Activated CD4-positive, alpha-beta T cell treated with anti-CD3 and anti-CD28 coated beads for 36 hours (primary cell): ENCODE measurements around the gene APMAP. TPM values are rescaled to one million over a fixed set of nuclear protein-coding genes. Genes with fewer than 3 reads are reported as not detected.

Experiments
- ATAC-seq: fragments of 200-7000 bp; cut with Tn5 transposase; one replicate; pipeline ENCODE4 v1.10.0; 2021; ENCODE audit warnings: mild to moderate bottlenecking, moderate library complexity
- CTCF ChIA-PET: fragments of 350-600 bp; sonication (Branson Sonifier 250); formaldehyde crosslinking; loops from one replicate; lab custom pipeline; 2021; ENCODE audit warnings: antibody characterized with exemption; lab: Charles Lee
- POLR2A ChIA-PET: fragments of 350-600 bp; sonication (Branson Sonifier 250); formaldehyde crosslinking; loops from one replicate; lab custom pipeline; 2021; ENCODE audit warnings: antibody characterized with exemption, inconsistent platforms; lab: Charles Lee
- DNase-seq: peaks from one replicate; pipeline ENCODE4 v3.0.0-alpha.2; 2020
- H3K27ac Mint-ChIP-seq: one replicate; pipeline ENCODE4 v1.8.0; 2021; ENCODE audit warnings: mixed read lengths
- H3K27me3 Mint-ChIP-seq: one replicate; pipeline ENCODE4 v1.8.0; 2021; ENCODE audit warnings: mixed read lengths
- H3K36me3 Mint-ChIP-seq: one replicate; pipeline ENCODE4 v1.8.0; 2021; ENCODE audit warnings: low read depth, mixed read lengths
- H3K4me1 Mint-ChIP-seq: one replicate; pipeline ENCODE4 v1.8.0; 2021; ENCODE audit warnings: mixed read lengths
- H3K4me3 Mint-ChIP-seq: one replicate; pipeline ENCODE4 v1.8.0; 2021; ENCODE audit warnings: mild to moderate bottlenecking, moderate library complexity, mixed read lengths
- H3K9me3 Mint-ChIP-seq: one replicate; pipeline ENCODE4 v1.8.0; 2021; ENCODE audit warnings: low read depth, mixed read lengths
- intact Hi-C, 2 experiments: fragments of 100-400 bp; cut with DNase I in 1 of 2; cut with micrococcal nuclease in 1 of 2; formaldehyde crosslinking; loops; one replicate each; pipeline versions ENCODE4 v1.14.2 to v1.15.1; 2022 to 2024; cut with DNase I, micrococcal nuclease
- total RNA-seq, 2 experiments: library from RNA; stranded (reverse); gene quantifications; one replicate each; pipeline ENCODE4 v1.2.3, GENCODE V29; 2021

Gene APMAP
- total RNA-seq, 2 experiments from 2014 or later, result 26.8 to 34.0 TPM

GRCh38 chr20:24917797-24918578 lies 74.6 kb downstream of the APMAP start:
- Mint-ChIP-seq H3K36me3 (no peaks in the 10 kb centered on the region), H3K4me3 (no peak overlapping the region), H3K27ac (no peak overlapping the region), H3K27me3 (peaks cover 2% of the 10 kb centered on the region), H3K4me1 (peaks cover 6% of the 10 kb centered on the region), H3K9me3 (peaks cover 2% of the 10 kb centered on the region)
- intact Hi-C loops, result loop anchor here in 1 of 2 experiments (2.0 to 10.0 kb wide), 6 partner anchors 133 to 981 kb away; no protein-coding TSS in a partner anchor
- ATAC-seq, result peak; percentile 76
- peak; percentile 75 for DNase-seq
- POLR2A ChIA-PET, result no interaction called here
- CTCF ChIA-PET, result interaction anchor here (0.6 to 1.8 kb wide), 9 partner anchors 13 to 980 kb away, joined by 3 to 8 read pairs (median 3); no protein-coding TSS in a partner anchor

GRCh38 chr20:24917056-24917455 lies 75.5 kb downstream of the APMAP start:
- no peak overlapping the region for H3K4me3 Mint-ChIP-seq
- intact Hi-C loops, result loop anchor here in 1 of 2 experiments (5.0 to 10.0 kb wide), 3 partner anchors 232 to 912 kb away; no protein-coding TSS in a partner anchor
- ChIA-PET CTCF (interaction anchor here (0.7 to 1.8 kb wide), 4 partner anchors 14 to 978 kb away, joined by 3 to 8 read pairs (median 4); no protein-coding TSS in a partner anchor), POLR2A (no interaction called here)
- H3K27me3 Mint-ChIP-seq, result peaks cover 2% of the 10 kb centered on the region
- ATAC-seq (no peak), DNase-seq (no peak)
- H3K4me1 Mint-ChIP-seq, result peaks cover 6% of the 10 kb centered on the region
- no peak overlapping the region for H3K27ac Mint-ChIP-seq
- no peaks in the 10 kb centered on the region for H3K36me3 Mint-ChIP-seq
- no peaks in the 10 kb centered on the region for H3K9me3 Mint-ChIP-seq

- ATAC-seq, result no peak
- intact Hi-C loops, result loop anchor here in 1 of 2 experiments (5.0 to 10.0 kb wide), 3 partner anchors 232 to 912 kb away; no protein-coding TSS in a partner anchor
- CTCF ChIA-PET, result interaction anchor here (0.7 to 1.5 kb wide), 3 partner anchors 18 to 978 kb away, joined by 3 to 4 read pairs (median 4); no protein-coding TSS in a partner anchor
- DNase-seq, result no peak
- POLR2A ChIA-PET, result no interaction called here
- Mint-ChIP-seq H3K27ac (no peak overlapping the region), H3K4me3 (no peak overlapping the region), H3K36me3 (no peaks in the 10 kb centered on the region), H3K4me1 (peaks cover 6% of the 10 kb centered on the region), H3K9me3 (no peaks in the 10 kb centered on the region), H3K27me3 (peaks cover 2% of the 10 kb centered on the region)
These were observed 76.1 kb downstream of the APMAP start for GRCh38 chr20:24916412-24916811.

- no peak for DNase-seq
- ChIA-PET CTCF (interaction anchor here (1.4 to 1.5 kb wide), 2 partner anchors 18 to 109 kb away, joined by 3 to 4 read pairs; no protein-coding TSS in a partner anchor), POLR2A (no interaction called here)
- no peak overlapping the region for H3K4me3 Mint-ChIP-seq
- no peak for ATAC-seq
- no peak overlapping the region for H3K27ac Mint-ChIP-seq
- intact Hi-C loops, result loop anchor here in 1 of 2 experiments (5.0 to 10.0 kb wide), 3 partner anchors 231 to 911 kb away; no protein-coding TSS in a partner anchor
- H3K4me1 Mint-ChIP-seq, result peaks cover 6% of the 10 kb centered on the region
- H3K36me3 Mint-ChIP-seq, result no peaks in the 10 kb centered on the region
- no peaks in the 10 kb centered on the region for H3K9me3 Mint-ChIP-seq
- H3K27me3 Mint-ChIP-seq, result peaks cover 2% of the 10 kb centered on the region
These were observed 76.7 kb downstream of the APMAP start for GRCh38 chr20:24915892-24916291.

- DNase-seq (no peak), ATAC-seq (no peak)
- intact Hi-C loops, result loop anchor here in 1 of 2 experiments (5.0 to 10.0 kb wide), 3 partner anchors 231 to 911 kb away; no protein-coding TSS in a partner anchor
- Mint-ChIP-seq H3K9me3 (no peaks in the 10 kb centered on the region), H3K27ac (no peak overlapping the region), H3K4me1 (peaks cover 6% of the 10 kb centered on the region), H3K36me3 (no peaks in the 10 kb centered on the region), H3K4me3 (no peak overlapping the region), H3K27me3 (peaks cover 2% of the 10 kb centered on the region)
- POLR2A ChIA-PET, result no interaction called here
- CTCF ChIA-PET, result interaction anchor here (1.5 kb wide), 1 partner anchor 17 kb away, joined by 3 read pairs; no protein-coding TSS in a partner anchor
These were observed 77.1 kb downstream of the APMAP start for GRCh38 chr20:24915440-24915839.

GRCh38 chr20:24914388-24915241 lies 77.9 kb downstream of the APMAP start:
- intact Hi-C loops, result loop anchor here in 1 of 2 experiments (5.0 to 10.0 kb wide), 3 partner anchors 230 to 910 kb away; no protein-coding TSS in a partner anchor
- Mint-ChIP-seq H3K9me3 (no peaks in the 10 kb centered on the region), H3K4me1 (peaks cover 6% of the 10 kb centered on the region), H3K36me3 (no peaks in the 10 kb centered on the region), H3K4me3 (no peak overlapping the region), H3K27me3 (no peaks in the 10 kb centered on the region), H3K27ac (no peak overlapping the region)
- ChIA-PET CTCF (interaction anchor here (0.6 to 1.1 kb wide), 5 partner anchors 18 to 1025 kb away, joined by 3 to 4 read pairs (median 3); no protein-coding TSS in a partner anchor), POLR2A (no interaction called here)
- no peak for ATAC-seq
- DNase-seq, result no peak

- H3K27ac Mint-ChIP-seq, result no peak overlapping the region
- DNase-seq, result no peak
- ChIA-PET POLR2A (no interaction called here), CTCF (no interaction called here)
- no peaks in the 10 kb centered on the region for H3K27me3 Mint-ChIP-seq
- H3K4me1 Mint-ChIP-seq, result peaks cover 2% of the 10 kb centered on the region
- intact Hi-C loops, result loop anchor here in 1 of 2 experiments (10.0 kb wide), 2 partner anchors 228 to 908 kb away; no protein-coding TSS in a partner anchor
- H3K9me3 Mint-ChIP-seq, result no peaks in the 10 kb centered on the region
- no peaks in the 10 kb centered on the region for H3K36me3 Mint-ChIP-seq
- ATAC-seq, result no peak
- H3K4me3 Mint-ChIP-seq, result no peak overlapping the region
These were observed 79.4 kb downstream of the APMAP start for GRCh38 chr20:24913076-24913628.

Other genes starting within 250 kb of the APMAP start
- 10 to 100 TPM; 10.7 to 14.0 TPM for gene CST7, start 43.5 kb downstream of the APMAP start, total RNA-seq
- 10 to 100 TPM in 1 of 2 experiments, 1 to 10 TPM in 1; 8.5 to 10.7 TPM for gene ACSS1, start 65.4 kb upstream of the APMAP start, total RNA-seq
- gene VSX1, start 89.4 kb upstream of the APMAP start, total RNA-seq, result not detected
- 10 to 100 TPM; 34.3 to 41.5 TPM for gene ENTPD6, start 203.0 kb upstream of the APMAP start, total RNA-seq